GM12872 (cell line): Measurements from ENCODE around the gene ULK4.
A peak's percentile ranks its signal among the peaks of the same experiment; 100 is the strongest.

ENCODE experiments used
- TF ChIP-seq, protein P1 (sequence below): IDR thresholded peaks from 3 replicates; pipeline ENCODE4 v1.5.1; 2011; ENCODE audit warnings: low read depth, mild to moderate bottlenecking, low read length, moderate library complexity; ENCODE audit not compliant: insufficient read depth

ULK4 gene

DNA sequence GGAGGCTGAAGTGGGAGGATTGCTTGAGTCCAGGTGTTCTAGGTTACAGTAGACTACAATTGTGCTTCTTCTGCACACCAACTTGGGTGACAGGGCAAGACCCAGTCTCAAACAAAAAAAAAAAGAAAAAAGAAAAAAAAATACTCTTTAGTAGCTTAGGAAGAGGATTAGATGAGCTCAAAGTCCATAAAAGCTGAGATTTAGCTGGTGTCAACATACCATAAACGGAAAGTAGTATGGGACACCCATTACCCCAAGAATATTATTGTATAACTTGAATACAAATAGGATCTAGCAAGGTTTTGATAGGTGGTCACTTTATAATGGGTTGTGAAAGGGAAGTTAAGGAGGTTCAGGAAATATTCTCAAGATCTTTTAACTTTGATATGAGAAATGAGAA is 38.0 kb upstream of the ULK4 start:
- TF ChIP-seq, protein P1, sequence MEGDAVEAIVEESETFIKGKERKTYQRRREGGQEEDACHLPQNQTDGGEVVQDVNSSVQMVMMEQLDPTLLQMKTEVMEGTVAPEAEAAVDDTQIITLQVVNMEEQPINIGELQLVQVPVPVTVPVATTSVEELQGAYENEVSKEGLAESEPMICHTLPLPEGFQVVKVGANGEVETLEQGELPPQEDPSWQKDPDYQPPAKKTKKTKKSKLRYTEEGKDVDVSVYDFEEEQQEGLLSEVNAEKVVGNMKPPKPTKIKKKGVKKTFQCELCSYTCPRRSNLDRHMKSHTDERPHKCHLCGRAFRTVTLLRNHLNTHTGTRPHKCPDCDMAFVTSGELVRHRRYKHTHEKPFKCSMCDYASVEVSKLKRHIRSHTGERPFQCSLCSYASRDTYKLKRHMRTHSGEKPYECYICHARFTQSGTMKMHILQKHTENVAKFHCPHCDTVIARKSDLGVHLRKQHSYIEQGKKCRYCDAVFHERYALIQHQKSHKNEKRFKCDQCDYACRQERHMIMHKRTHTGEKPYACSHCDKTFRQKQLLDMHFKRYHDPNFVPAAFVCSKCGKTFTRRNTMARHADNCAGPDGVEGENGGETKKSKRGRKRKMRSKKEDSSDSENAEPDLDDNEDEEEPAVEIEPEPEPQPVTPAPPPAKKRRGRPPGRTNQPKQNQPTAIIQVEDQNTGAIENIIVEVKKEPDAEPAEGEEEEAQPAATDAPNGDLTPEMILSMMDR: no peak

DNA sequence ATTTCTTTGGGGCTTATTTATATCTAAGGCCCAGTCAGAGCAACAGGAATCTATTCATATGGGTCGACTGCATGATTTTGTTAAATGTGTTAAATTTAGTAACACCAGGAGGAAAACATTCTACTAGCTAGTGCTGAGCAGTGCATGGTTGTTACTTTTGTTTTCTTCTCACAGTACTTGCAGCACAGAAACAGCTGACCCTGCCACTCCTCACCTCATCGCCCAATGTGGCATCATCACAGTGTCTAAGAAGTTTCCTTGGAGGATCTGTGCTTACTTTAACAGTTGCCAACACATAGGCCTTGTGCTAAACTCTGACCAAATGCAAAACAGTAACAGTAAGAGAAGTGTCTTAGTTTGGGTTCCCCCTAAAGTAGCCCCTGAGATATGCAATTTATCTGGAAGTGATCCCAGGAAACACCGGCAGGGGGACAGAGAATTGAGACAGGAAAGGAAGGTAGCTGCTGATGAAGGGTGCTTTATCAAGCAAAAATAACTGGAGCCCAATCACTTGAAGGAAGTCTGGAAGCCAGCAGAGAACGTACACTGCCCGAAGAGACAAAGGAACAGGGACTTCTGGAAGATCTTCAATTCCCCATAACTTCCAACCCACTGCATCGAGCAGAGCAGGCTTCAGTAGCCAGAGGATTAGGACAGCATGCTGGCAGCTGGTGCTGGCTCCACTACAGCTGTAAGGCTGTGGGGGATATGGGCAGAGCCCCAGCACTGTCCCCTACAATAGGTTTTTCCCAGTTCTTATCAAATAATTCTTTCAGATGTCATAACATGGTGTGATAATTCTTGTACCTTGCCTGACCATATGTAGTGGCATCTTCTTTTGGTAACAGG is 36.0 kb upstream of the ULK4 start:
- TF ChIP-seq, protein P1: peak; percentile 50; the same call in 2 of the 3 replicates

DNA sequence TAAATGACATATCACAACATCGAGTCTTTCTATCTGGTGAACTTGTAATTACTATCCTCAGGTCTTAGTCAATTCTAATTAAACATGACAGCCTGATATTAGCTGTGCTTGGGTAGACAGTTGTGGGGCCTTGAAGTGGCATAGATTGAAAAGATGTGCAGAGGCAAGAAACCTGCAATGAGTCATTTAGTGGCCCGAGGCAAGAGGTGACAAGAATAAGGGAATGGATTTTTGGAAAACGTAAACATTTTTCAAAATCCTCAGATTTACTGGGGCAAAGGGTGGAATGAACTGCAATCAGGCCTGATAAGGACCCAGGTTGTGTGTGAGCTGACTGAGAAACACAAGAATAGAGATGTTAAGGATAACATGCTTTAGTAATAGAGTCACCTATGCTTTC is 29.5 kb upstream of the ULK4 start:
- TF ChIP-seq, protein P1: no peak

DNA sequence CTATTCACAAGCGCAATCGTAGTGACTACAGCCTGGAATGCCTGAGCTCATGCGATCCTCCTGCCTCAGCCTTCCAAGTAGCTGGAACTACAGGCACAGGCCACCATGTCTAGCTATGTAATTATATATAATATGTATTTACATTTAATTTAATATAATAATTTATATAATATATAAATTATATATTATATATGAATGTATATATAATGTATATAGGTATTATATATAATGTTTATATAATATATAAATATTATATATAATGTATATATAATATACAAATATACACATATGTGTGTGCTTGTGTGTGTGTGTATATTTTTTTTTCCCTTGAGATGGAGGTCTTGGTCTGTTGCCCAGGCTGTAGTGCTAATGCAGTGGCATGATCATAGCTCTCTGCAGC is 27.6 kb upstream of the ULK4 start:
- TF ChIP-seq, protein P1: no peak

DNA sequence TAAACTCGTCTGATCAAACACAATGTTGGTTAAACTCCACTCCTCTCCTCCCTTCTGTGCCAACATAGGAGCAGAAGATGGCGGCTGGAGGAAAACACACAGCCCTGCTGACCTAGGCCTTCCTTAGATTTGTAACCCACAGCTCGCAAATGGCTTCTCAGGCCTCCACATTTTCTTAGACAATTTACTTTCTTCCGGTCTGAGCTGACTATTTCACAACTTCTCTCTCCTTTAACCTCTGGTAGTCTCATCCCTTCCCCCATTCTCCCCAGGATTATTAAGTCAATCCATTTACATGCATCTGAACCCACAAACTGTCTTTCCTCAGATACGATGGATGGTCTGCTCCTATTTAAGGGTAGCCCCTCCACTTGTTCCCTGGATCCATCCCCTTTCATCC is 25.7 kb upstream of the ULK4 start:
- TF ChIP-seq, protein P1: no peak

DNA sequence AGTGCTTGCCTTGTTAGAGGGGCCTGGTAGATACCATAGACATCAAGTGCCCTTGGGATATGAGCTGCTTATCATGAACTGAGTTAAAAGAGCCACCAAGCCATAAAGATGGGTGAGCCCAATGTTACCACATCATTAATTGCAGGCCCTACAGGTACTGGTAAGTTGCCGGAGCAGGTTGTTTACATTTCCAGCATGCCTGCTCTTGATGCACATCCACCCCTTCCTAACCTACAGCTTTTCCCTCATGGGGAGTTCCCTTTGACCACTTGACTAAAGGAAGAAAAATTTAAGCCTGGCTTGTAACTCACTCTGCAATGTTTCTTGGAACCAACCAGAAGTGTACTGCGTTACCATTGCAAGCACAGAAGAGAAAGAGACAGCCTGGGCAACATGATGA is 24.7 kb upstream of the ULK4 start:
- TF ChIP-seq, protein P1: no peak

DNA sequence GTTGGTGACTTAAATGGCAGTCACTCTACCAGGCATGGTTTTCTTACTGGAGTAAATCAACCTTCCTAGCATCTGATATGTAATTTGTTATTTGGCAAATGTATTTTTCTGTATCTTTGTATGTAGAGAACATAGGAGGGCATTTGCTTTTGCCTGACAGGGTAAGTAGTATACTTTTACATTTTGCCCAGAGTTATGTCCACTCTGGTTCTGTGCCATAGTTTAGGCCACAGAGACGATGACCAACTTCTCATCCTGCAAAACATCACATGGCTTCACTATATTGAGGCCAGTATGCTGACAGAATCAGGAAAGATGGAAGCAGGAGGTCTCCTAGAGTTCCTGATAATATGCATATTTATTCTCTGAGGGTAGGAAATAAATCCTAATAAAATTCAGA is 23.1 kb upstream of the ULK4 start:
- TF ChIP-seq, protein P1: no peak
